CD4-positive, alpha-beta T cell treated with Interleukin-17A for 1 hour (primary cell): ENCODE results near the gene KIAA0040.

ENCODE experiments used
- DNase-seq: peaks from one replicate; pipeline ENCODE4 v3.0.0-alpha.2; 2020

Gene KIAA0040

DNA sequence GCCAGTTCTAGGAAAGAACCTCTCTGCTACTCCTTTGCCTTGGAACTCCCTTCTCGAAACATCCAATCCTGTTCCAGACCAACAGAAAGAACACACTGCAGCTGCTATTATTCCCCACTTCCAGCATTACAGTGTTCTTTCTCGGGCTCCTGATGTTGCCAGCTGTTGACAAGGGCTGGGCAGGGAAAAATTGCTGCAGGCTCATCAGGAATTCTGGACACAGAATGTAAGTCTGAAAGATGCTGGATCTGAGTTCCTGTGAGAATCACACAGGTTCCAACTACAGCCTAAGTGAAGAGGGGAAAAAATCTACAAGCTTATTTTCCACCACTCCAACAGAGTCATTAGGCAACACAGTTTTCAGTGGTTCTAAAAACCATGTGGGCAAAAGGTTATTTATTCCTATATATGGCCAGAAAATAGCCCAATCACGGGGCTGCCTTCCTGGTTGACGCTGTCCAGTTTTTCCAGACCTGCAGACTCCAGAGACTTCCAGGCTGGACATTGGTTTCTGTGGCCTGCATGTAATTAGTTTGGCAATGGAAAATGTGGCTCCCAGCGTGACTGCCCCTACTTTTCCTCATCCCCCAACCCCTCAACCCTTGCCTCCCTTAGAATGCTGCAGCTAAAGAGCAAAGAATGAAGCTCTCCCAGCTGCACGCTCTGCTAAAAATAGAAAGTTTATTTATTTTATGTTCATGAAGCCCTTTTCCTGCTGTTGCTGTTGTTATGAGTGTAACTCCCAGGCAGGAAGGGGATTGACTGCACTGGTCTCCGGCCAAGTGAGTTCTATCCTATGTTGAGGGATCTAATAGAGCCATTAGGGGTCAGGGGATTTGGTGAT, 8.3 kb upstream of the KIAA0040 start:
- no peak for DNase-seq

DNA sequence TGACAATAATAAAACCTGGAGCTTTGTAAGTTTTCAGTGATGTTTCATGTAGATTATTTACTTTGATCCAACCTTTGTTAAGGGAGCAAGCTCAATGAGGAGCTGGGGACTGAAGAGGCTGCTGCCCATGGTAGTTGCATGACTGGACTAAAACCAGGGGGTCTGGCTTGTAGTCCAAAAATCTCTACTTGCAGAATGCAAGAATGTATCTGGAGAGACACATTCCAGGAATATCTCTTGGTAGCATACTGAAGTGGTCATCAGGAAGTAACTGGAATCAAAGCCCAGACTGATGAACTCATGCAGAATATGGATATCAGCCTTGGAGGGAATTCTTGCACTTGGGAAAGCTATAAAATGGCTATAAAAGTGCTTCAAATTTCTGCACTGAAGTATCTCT, 5.8 kb upstream of the KIAA0040 start:
- no peak for DNase-seq

DNA sequence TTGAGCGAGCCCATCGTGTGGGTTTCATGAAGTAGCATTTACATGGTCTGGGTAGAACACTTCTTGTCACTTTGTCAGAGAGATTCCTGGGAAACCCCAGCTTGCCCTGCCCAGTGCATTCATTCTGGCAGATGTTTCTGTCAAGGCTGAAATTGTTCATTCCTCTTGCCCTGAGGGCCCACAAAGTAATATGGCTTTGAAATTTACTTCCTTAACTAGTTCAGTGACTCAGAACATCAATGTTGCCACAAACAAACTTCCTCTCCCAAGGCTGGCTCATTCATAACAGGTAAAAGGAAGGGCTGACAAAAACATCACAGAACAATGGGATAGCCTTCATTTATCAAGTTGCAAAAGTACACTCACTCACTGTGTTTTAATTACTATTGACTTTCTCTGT, 5.0 kb upstream of the KIAA0040 start:
- no peak for DNase-seq

DNA sequence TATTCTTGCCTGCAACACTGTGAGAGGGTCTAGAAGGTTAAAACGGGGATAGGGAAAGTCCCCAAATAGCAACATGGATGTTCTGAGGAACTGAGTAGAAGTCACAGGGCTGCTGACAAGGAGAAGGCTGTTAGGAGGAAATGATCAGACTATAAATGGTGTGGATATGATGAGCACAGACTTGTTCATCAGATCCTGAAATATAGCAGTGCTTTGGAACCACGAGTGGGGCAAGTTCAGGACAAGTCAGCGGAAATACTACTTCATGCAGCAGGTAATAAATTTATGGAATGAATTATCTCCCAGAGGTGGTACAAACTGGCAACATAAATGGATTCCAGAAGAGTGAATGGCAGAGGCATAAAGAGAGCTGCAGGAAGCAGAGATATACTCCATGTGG, 3.2 kb upstream of the KIAA0040 start:
- no peak for DNase-seq

DNA sequence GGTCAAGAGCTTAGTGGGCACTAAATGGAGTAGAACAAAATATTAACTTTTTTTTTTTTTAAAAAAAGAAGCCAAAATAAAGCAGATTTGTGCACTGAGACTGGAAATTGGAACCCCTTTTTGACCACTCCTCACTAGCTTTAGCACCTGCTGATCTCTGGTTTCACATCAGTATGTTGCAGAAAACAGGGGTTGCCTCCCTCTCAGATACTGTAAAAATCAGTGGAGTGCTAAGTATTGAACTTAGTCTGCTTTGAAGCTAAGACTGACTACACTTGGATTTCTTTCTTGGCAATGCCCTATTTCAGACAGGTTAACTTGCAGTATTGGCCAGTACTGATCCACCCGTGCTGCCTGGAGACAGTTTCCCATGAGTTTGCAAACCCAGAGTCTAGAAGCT, 2.7 kb upstream of the KIAA0040 start:
- no peak for DNase-seq

DNA sequence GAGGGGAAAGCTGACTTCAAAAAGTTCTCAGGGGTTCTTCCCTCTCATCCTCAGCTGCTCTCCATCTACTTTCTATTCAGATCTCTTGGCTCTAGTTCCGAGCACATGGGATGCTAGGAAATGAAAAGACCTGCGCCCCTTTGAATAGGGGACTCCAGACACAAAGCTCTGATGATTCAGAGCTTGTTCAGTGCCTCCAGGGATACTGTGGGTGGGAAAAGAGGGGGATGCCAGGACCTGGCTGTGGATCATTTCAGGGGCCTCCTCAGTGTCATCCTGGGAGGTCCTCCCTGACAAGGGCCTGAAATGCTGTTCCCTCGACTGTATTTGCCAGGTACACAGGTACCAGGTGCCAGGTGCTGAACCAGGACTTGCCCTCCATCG, 943 bp upstream of the KIAA0040 start:
- DNase-seq, result no peak

DNA sequence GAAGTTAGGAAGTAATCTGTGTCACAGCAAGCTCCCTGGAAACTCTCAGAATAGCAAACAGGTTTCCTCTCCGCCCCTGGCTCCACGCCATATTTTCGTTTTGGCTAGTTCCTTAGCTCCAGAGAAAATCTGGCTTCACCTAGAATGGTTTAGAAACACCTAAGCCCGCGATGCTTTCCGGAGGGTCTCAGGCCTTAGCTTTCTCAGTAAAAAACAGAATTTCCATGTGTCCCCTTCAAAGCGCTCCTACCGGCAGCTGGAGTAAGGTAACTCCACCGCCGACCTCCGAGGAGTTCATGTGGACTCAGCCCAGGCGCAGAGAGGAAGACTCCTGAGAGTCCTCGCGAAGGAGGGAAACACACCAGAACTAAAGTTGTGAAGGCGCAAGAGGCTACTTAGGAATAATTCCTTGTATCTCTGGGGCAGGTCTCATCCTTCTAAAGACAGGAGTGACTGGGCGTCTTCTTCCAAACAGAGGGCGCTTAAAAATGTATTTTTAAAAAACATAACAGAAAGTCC, 406 bp downstream of the KIAA0040 start:
- peak; percentile 43 for DNase-seq

DNA sequence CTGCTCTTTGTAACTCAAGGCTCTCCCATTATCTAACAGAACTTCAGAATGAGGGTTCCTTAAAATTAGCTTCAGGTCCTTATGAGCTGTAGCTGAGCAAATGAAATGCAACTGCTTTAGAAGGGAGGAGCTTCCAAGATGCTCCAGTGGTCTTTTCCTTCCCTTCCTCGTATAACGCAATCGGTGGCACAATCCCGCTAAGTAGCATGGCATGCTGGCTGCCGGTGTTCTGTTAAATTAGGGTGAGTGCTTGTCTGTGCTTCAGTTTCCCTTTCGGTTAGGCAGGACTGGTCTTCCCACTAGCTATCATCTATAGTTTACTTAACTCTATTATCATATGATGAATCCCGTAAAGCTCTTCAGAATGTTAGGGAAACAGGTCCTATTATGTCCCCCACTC, 917 bp downstream of the KIAA0040 start:
- DNase-seq, result peak; percentile 55

DNA sequence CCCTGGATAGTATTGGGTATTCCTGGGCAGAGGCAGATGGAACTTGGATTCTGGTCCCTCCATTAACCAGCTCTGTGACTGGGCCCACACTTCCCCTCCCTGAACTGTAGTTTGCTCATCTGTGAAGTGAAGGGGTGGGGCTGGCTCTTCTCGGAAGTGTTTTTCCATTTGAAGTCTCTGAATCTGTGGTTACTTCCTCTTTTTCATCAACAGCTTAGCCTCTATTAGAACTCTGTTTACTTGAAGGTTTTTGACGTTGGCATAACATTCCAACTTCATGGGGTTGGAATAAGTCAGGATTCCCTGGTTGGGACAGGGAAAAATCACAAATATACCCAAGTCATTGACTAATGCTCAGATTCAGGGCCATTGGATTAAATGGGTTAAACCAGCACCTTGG, 3.6 kb downstream of the KIAA0040 start:
- DNase-seq, result peak; percentile 68

DNA sequence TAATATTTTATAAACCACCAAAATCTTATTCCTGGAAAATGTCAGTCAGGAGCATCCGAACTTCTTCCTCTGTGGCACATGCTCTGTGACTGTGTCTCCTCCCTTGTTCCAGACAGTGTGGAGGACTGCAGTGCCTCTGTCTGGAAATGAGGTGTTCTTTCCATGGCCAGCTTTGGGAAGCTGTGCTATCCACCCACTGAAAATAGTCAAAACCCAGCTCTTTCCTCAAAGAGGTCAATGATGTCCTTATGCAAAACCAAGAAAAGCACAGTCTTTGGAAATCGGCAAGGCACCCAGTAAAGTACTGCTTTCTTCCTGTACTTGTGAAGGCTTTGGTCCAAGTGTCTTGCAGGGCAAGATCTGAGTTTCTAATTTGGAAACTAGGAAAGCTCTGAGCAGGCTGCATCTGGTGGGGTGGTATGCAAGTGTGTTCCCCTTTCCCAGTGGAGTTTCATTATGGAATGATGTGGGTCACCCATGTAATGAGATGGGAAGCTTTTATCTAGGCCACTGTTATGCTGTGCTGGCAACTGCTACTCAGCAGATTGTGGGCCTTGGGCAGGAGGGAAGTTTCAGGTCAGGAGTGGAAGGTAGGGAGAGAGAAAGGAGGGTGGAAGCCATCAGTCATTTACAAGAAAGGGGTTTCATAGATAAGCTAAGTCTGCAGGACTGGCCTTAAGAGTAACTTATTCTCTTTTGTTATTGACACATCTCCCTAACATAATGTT, 6.0 kb downstream of the KIAA0040 start:
- no peak for DNase-seq

DNA sequence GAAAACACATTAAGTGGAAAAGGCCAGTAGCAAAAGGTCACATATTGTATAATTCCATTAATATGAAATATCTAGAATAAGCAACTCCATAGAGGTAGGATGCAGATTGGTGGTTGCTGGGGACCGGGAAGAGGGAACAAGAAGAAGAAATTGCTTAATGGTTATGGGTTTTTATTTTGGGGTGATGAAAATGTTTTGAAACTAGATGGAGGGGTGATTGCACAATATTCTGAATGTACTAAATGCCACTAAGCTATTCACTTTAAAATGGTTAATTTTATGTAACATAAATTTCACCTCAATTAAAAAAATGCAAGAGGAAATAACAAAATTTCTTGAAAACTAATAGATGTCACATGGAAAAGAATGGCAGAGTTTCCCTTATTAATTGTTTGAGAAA, 6.7 kb downstream of the KIAA0040 start:
- DNase-seq, result no peak

DNA sequence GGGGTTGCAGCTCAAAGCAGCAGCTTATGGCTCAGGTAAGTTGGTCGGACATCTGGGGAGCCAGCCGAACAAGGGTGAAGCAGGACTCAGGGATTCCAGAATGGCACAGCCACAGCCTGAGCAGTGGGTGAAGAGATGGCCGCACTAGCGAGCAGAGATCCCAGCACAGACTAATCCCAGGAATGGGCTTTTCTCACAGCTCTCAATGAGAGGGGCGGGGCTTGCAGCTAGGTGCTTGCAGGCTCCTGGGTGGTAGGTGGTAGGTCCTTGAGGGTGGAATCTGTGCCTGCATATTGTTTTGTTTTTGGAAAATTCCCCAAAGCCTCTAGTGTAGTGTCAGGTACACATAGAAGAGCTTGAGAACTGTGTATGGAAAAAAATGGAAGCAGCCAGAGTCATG, 9.0 kb downstream of the KIAA0040 start:
- DNase-seq, result no peak

DNA sequence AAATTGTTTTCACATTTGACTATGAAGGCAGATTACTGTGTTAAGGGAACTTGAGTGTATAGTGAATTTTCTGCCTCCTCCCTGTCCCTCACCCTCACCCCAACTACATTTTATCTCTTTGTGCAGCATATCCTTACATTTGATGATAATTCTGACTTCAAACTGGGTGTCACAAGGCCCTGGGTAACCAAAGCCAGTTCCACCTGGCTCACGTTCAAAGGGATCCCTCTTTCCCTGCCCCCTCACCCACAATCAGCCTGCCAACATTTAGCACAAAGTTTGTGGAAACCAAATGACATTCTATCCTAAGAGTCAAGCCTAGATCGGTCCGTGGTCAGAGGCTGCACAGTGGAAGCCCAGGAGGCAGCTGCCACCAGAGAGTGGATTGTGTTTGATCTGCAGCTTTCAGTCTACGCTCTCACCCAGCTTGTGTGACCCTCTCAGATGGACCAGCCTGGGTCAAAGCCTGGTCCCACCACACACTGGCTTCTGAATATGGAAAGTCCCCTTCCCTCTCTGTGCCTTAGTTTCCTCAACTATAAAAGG, 10.3 kb downstream of the KIAA0040 start:
- DNase-seq, result no peak

DNA sequence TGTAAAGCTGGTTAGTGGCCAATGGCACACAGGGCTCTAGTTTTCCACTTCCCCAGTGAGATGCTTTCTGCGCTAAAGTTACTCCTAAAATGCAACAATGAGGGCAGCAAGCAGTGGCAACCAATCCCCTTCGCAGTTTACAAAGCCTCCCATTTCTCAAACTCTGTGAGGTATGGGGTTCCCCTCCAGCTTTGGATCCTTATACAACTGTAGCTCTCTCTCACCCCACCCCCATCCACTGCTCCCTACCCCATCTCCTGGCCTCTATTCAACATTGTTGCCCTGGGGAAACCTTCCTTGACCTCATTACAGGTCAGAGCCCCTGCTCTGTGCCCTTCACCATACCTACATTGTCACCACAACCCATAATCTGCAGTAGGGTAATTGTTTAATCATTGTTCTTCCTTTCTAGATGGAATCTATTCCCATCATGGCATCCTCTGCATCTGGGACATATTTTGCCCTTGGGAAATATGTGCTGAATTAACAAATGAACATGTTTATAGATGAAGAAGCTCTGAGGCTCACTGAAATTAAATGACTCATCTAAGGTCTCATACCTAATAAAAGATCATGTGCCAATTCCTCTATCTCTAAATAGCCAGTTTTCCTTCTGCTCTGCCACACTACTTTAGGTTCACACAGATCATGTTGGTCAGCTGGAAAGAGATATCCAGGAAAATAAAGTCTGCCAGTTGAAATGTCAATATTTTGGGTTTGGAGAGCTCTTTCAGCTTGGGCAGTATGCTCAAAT, 12.6 kb downstream of the KIAA0040 start:
- DNase-seq, result no peak

DNA sequence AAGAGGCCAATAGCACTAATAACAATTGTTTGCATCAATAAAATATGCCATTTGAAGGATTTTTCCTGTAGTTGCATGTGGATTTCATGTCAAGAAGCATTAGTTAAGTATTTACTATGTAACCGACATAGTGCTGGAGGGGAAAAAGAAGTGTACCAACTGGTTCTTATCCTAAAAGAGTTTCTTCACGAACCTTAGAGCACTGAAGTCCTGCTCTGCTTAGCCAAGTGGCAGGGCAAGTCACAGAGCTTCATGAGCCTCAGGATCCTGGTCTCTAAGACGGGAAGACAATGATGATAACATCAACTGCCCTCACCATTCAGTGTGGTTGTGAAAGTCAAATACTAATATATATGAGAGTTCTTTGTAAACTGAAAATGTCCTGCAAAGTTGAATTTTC, 14.1 kb downstream of the KIAA0040 start:
- DNase-seq, result no peak

DNA sequence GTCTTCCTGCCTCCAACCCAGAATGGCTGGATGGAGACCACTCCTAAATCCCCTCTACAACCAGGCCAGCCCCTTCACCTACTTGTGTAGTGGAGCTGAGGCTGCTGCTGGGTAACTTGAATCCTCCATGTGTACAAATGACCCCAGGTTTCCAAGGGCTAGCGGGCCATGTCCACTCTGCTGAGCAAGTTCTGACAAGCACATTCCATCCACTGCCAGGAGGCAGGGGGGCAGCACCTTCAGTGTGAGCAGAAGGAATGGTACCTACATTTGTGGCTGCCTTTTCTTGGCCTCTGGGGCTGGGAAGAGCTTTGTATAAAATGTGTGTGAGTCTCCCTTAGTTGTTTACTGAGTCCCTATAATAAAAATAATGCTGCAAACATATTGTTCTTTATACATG, 14.5 kb downstream of the KIAA0040 start:
- DNase-seq, result no peak

DNA sequence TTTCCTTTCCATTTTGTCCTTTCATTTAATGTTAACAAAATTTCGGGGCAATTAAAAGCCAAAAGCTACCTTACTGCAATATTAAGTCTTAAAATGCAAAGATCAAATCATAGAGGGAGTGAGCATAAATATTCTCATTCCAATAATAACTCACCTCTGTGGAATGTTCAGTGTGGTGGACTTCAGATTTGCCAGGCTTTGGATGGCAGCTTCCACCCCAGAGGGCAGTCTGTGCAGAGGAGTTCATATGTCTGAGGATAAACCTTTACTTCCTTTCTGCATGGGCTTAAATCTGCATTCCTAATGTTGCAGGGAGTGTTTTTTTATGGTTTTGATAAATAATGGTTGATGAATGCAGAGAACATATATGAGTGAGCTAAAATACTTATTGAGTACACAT, 16.3 kb downstream of the KIAA0040 start:
- DNase-seq, result no peak

DNA sequence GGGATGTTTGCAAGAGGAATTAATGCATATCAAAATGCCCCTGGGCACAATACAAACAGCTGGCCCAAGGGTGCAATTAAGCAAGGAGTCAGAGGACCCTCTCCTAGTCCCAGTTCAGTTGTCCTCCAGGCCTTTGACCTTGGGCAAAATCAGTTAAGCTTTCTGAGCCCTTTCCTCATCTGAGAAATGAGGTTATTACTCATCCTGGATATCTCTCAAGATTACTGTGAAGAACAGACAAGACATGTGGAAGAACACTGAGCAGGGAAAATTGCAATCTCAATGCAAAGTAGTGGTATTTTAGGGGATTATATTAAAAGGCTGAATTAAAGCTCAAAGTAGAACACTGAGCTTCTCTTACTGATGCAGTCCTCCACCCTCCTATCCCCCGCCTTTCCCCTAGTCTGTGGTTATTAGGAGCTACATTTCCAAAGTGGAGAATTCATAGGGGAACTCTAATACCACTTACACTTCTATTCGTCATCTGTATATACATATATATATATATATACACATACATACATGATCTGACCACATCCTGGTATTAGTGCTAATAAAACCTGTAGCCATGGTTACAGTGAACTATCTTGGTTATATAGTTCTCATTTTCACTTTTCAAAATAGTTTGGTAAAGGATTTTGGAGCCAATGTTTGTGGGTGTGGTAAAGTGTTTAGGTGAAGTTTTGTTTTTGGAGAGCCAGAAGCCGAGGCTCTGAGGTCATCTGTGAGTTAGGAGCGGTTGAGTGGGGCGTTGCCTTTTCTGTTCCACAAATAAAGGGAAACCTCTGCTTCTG, 18.1 kb downstream of the KIAA0040 start:
- DNase-seq, result peak; percentile 38

DNA sequence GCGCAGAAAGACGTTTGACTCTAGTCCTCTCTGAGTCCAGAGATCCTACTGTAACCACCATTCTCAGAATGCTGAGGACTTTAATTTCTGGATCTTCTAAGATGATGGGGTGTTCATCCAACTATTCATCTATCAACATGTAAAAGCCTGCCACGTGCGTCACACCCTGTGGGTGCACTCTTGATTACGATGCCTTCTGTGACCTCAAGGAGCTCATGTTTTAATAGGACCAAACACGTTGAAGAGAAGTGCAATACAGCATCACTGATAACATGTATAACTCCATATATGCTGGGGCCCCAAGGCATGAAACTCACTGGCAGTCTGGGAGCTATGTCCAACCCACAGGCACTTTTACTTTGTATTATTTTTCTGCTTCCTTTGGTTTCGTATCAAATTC, 19.0 kb downstream of the KIAA0040 start:
- DNase-seq, result no peak

DNA sequence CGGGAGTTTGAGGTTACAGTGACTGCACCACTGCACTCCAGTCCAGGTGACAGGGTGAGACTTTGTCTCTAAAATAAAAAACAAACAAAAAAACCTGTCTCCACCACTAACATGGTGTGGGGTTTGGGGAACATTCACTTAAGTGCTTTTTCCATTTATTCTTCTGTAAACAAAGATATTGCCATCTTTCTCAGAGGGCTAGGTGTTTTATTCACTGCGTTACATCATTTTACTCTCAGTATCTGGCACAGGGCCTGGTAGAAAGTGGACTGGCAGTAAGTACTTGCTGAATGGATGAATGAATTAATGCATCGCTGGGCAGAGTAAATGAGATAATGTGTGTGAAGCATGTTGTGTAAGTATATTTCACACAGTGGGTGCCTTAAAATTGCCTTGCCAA, 20.1 kb downstream of the KIAA0040 start:
- DNase-seq, result no peak

DNA sequence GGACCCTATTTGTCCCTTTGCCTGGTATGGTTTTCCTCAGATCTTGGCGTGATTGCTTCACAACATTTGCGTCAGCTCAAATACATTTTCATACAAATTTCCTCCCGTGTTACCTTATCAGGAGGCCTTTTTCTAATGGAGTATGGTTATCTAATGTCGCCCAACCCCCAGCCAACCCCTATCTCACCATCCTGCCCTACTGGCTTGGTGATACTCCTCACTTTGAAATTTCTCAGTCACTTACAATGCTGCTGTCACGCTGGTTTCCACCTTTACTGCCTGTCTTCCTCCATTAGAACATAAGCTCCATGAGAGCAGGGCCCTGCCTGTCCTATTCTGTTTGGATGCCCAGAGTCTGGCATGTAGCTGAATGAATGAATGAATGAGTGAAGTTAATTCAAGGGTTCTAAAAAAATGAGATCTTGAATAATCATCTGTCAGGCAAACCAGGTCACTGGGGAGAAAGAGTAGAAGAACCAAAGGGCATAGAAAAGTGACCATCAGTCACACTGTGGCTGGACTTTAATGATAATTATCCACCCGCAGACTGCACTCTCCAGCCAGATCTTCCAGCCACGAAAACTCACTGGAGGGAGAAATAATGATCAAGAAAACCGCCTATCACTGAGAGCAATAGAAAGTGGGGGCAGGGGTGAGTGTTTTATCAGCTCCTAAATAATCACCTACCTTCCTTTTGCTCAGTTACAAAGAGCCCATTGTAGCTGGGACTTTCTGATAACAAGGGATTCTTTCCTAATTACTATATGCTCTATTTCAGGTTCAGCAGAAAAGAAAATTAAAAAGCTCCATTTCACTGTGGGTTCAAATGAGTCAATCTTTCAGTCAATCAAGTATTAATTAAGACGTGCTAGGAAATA, 21.3 kb downstream of the KIAA0040 start:
- DNase-seq, result no peak
